SK-N-SH (cell line): ENCODE data around the gene PCCB. TPM values are rescaled to one million over a fixed set of nuclear protein-coding genes. Genes with fewer than 3 reads are reported as not detected.

Experiments
- CTCF ChIA-PET: fragments of 300-600, 350-600 bp; formaldehyde crosslinking; extraction: SDS; loops from one replicate; lab custom pipeline; 2021; lab: Yijun Ruan, JAX
- POLR2A ChIA-PET: fragments of 350-600 bp; sonication (Branson Sonifier 250); formaldehyde crosslinking; extraction: SDS; loops from one replicate; lab custom pipeline; 2020; ENCODE audit warnings: antibody characterized with exemption, inconsistent platforms; lab: Yijun Ruan, JAX
- DNase-seq: peaks from one replicate; pipeline ENCODE4 v3.0.0; 2012
- H2AFZ ChIP-seq: fragments of 200-600 bp; sonication (generic); 2 replicates; pipeline ENCODE4 v1.8.1; 2016; ENCODE audit warnings: antibody characterized with exemption, mild to moderate bottlenecking, low read depth
- H3F3A ChIP-seq: fragments of 200-600 bp; sonication (generic); replicated peaks from 2 replicates; pipeline ENCODE3; 2016; ENCODE audit warnings: antibody characterized with exemption, mild to moderate bottlenecking; ENCODE audit not compliant: insufficient read depth
- H3K27ac ChIP-seq, 2 experiments: fragments of 200-500 bp in 1 of 2; fragments of 200-600 bp in 1 of 2; sonication (Bioruptor generic) in 1 of 2; sonication (generic), shearing (Covaris generic) in 1 of 2; 2 replicates each; pipeline versions ENCODE4 v1.5.1 to v1.6.1; 2014 to 2016; ENCODE audit warnings: low read depth in 2 of 2, inconsistent platforms in 1 of 2, low read length in 1 of 2, mild to moderate bottlenecking in 1 of 2, mixed read lengths in 1 of 2
- H3K27me3 ChIP-seq: fragments of 200-600 bp; sonication (generic), shearing (Covaris generic); 2 replicates; pipeline ENCODE4 v1.6.1; 2016; ENCODE audit warnings: mixed run types; ENCODE audit not compliant: insufficient read depth
- H3K36me3 ChIP-seq, 2 experiments: fragments of 200-500 bp in 1 of 2; fragments of 200-600 bp in 1 of 2; sonication (Bioruptor generic) in 1 of 2; sonication (generic) in 1 of 2; replicated peaks in 1 of 2; 2 replicates each; pipeline versions ENCODE3 to v1.5.1; 2014 to 2016; ENCODE audit warnings: low read length in 1 of 2, mild to moderate bottlenecking in 1 of 2; ENCODE audit not compliant: insufficient read depth in 2 of 2, control insufficient read depth in 1 of 2
- H3K4me1 ChIP-seq, 2 experiments: fragments of 200-500 bp in 1 of 2; fragments of 200-600 bp in 1 of 2; sonication (Bioruptor generic) in 1 of 2; sonication (generic), shearing (Covaris generic) in 1 of 2; 2 replicates each; pipeline versions ENCODE4 v1.5.1 to v1.6.1; 2014 to 2016; ENCODE audit warnings: low read depth in 1 of 2, low read length in 1 of 2, mixed run types in 1 of 2; ENCODE audit not compliant: insufficient read depth in 2 of 2, control insufficient read depth in 1 of 2
- H3K4me2 ChIP-seq: fragments of 200-600 bp; sonication (generic), shearing (Covaris generic); 2 replicates; pipeline ENCODE4 v1.6.1; 2017; ENCODE audit warnings: mixed run types
- H3K4me3 ChIP-seq, 2 experiments: fragments of 200-500 bp in 1 of 2; fragments of 200-600 bp in 1 of 2; sonication (Bioruptor generic) in 1 of 2; sonication (generic), shearing (Covaris generic) in 1 of 2; 2 replicates each; pipeline versions ENCODE4 v1.5.1 to v1.8.1; 2014 to 2016; ENCODE audit warnings: low read depth in 2 of 2, inconsistent platforms in 1 of 2, low read length in 1 of 2, mild to moderate bottlenecking in 1 of 2, mixed read lengths in 1 of 2, moderate library complexity in 1 of 2
- H3K79me2 ChIP-seq: fragments of 200-600 bp; sonication (generic); 2 replicates; pipeline ENCODE4 v1.8.1; 2017; ENCODE audit warnings: mild to moderate bottlenecking; ENCODE audit not compliant: insufficient read depth
- H3K9ac ChIP-seq: fragments of 200-600 bp; sonication (generic); 2 replicates; pipeline ENCODE4 v1.6.1; 2017; ENCODE audit warnings: mixed run types
- H3K9me2 ChIP-seq: fragments of 200-600 bp; sonication (generic); 2 replicates; pipeline ENCODE4 v1.6.1; 2017; ENCODE audit warnings: mixed run types
- H3K9me3 ChIP-seq: fragments of 200-600 bp; sonication (generic); 2 replicates; pipeline ENCODE4 v1.6.1; 2017; ENCODE audit warnings: mixed run types, mild to moderate bottlenecking, moderate library complexity
- H4K20me1 ChIP-seq: fragments of 200-600 bp; sonication (generic); 2 replicates; pipeline ENCODE4 v1.6.1; 2017; ENCODE audit warnings: mild to moderate bottlenecking, mixed run types; ENCODE audit not compliant: insufficient read depth
- CHD2 ChIP-seq: fragments of 150-350 bp; IDR thresholded peaks from 2 replicates; pipeline ENCODE4 v1.6.1; 2018; ENCODE audit warnings: low read length; ENCODE audit not compliant: partially characterized antibody
- CTCF ChIP-seq: fragments of 200-600 bp; sonication (generic); IDR thresholded peaks from 2 replicates; pipeline ENCODE4 v1.6.1; 2017; ENCODE audit warnings: antibody characterized with exemption, mild to moderate bottlenecking, moderate library complexity
- ELF1 ChIP-seq: IDR thresholded peaks from 2 replicates; pipeline ENCODE4 v1.4.0; 2012
- EP300 ChIP-seq, 2 experiments: IDR thresholded peaks; 2 replicates each; pipeline versions ENCODE4 v1.4.0 to v1.6.1; 2012; ENCODE audit warnings: borderline replicate concordance in 1 of 2, low read depth in 1 of 2, low read length in 1 of 2
- FOSL2 ChIP-seq: IDR thresholded peaks from 2 replicates; pipeline ENCODE4 v1.4.0; 2012; ENCODE audit warnings: low read depth, mild to moderate bottlenecking, moderate library complexity, borderline replicate concordance
- GABPA ChIP-seq: IDR thresholded peaks from 2 replicates; pipeline ENCODE4 v1.4.0; 2012; ENCODE audit warnings: low read depth, mild to moderate bottlenecking
- GATA2 ChIP-seq: sonication (generic); formaldehyde crosslinking; IDR thresholded peaks from 2 replicates; pipeline ENCODE4 v1.5.0; 2020; ENCODE audit warnings: mild to moderate bottlenecking, missing genetic modification reagents
- JUND ChIP-seq: IDR thresholded peaks from 2 replicates; pipeline ENCODE4 v1.4.0; 2012
- MEF2A ChIP-seq: IDR thresholded peaks from 2 replicates; pipeline ENCODE4 v1.4.0; 2012; ENCODE audit warnings: low read depth, borderline replicate concordance
- NRF1 ChIP-seq: IDR thresholded peaks from 2 replicates; pipeline ENCODE4 v1.6.1; 2012; ENCODE audit warnings: low read depth, mild to moderate bottlenecking, low read length
- PBX3 ChIP-seq: IDR thresholded peaks from 2 replicates; pipeline ENCODE4; 2012
- POLR2AphosphoS5 ChIP-seq: IDR thresholded peaks from 2 replicates; pipeline ENCODE4 v1.6.1; 2012; ENCODE audit warnings: low read depth, low read length
- SIN3A ChIP-seq: IDR thresholded peaks from 2 replicates; pipeline ENCODE4 v1.6.1; 2012; ENCODE audit warnings: low read depth, mild to moderate bottlenecking, low read length, moderate library complexity, borderline replicate concordance
- SMC3 ChIP-seq: IDR thresholded peaks from 2 replicates; pipeline ENCODE4 v1.6.1; 2012; ENCODE audit warnings: low read depth, low read length, improper control_type of control experiment
- USF1 ChIP-seq: IDR thresholded peaks from 2 replicates; pipeline ENCODE4 v1.4.0; 2012; ENCODE audit warnings: low read depth, borderline replicate concordance
- USF2 ChIP-seq: fragments of 150-350 bp; IDR thresholded peaks from 2 replicates; pipeline ENCODE4 v1.6.1; 2017; ENCODE audit warnings: antibody characterized with exemption, low read length, low read depth, borderline replicate concordance
- WGBS: methylation state at CpG from one replicate; pipeline ENCODE4 v1.1.6; 2017; ENCODE audit warnings: low lambda C conversion rate; 5-methylcytosine and 5-hydroxymethylcytosine counted together
- polyA plus RNA-seq, 3 experiments: library from polyadenylated mRNA; depleted of rRNA; stranded (reverse); fragments of >200 nt; gene quantifications; 2 replicates each; pipeline ENCODE4 v1.2.3, GENCODE V29; 2012

The PCCB gene
- polyA plus RNA-seq, 1 of the 3 experiments (the other 2 are of a cell fraction) = 67.5 TPM

- Histone ChIP-seq H3K9me3 (no peaks in the 10 kb centered on the region), H3K9me2 (no peaks in the 10 kb centered on the region), H3K4me1 (peaks cover 0 to 8% of the 10 kb centered on the region in 2 experiments; a peak in 3 of 4 replicates), H3K4me3 (no peak overlapping the region), H3K27ac (peak overlapping the region in 1 of 2 experiments; percentile 98; a peak in 2 of 4 replicates), H3K4me2 (no peak overlapping the region), H2AFZ (no peak overlapping the region), H3K27me3 (no peaks in the 10 kb centered on the region), H3K36me3 (peaks cover 13 to 35% of the 10 kb centered on the region in 2 experiments)
- no peak for DNase-seq
- WGBS = 89% methylated on average over 3 of the region's 3 CpGs
- ChIA-PET CTCF (interaction anchor here (1.0 to 2.1 kb wide), 6 partner anchors 9 to 401 kb away, joined by 3 to 9 read pairs (median 6); partner anchors contain the start of gene STAG1), POLR2A (interaction anchor here (1.2 kb wide), 1 partner anchor 101 kb away, joined by 3 read pairs; no protein-coding TSS in a partner anchor)
- no peak for TF ChIP-seq GABPA
- no peak for TF ChIP-seq USF2
- TF ChIP-seq MEF2A = no peak
- no peak for TF ChIP-seq EP300 (IDR thresholded peaks at IDR 0.05; ENCODE audit: borderline replicate concordance in 1 of 2, low read depth in 1 of 2, low read length in 1 of 2)
- no peak for TF ChIP-seq FOSL2
- no peak for TF ChIP-seq ELF1
- no peak for TF ChIP-seq USF1
- peak; percentile 47 for TF ChIP-seq CTCF
- no peak for TF ChIP-seq POLR2AphosphoS5
- TF ChIP-seq, all 33 proteins: peak for 1
- H3F3A ChIP-seq = peaks cover 11% of the 10 kb centered on the region
- no peaks in the 10 kb centered on the region for H3K79me2 ChIP-seq
- no peak overlapping the region for H3K9ac ChIP-seq
- no peaks in the 10 kb centered on the region for H4K20me1 ChIP-seq
These were observed 101.8 kb downstream of the PCCB start for GRCh38 chr3:136351905-136352304.

- 98% methylated on average over 2 of the region's 2 CpGs for WGBS
- POLR2A ChIA-PET = no interaction called here
- no peak for DNase-seq
- H2AFZ ChIP-seq = no peak overlapping the region
- no peak overlapping the region for H3K4me3 ChIP-seq
- peaks cover 0 to 8% of the 10 kb centered on the region in 2 experiments; a peak in 3 of 4 replicates for H3K4me1 ChIP-seq
- no peak overlapping the region for H3K27ac ChIP-seq
- H4K20me1 ChIP-seq = no peaks in the 10 kb centered on the region
- H3K9me2 ChIP-seq = no peaks in the 10 kb centered on the region
- H3K27me3 ChIP-seq = no peaks in the 10 kb centered on the region
- no peaks in the 10 kb centered on the region for H3K79me2 ChIP-seq
- CTCF ChIA-PET = interaction anchor here (1.5 kb wide), 1 partner anchor 10 kb away, joined by 3 read pairs; no protein-coding TSS in a partner anchor
- H3K9me3 ChIP-seq = no peaks in the 10 kb centered on the region
- H3K36me3 ChIP-seq = peaks cover 8 to 32% of the 10 kb centered on the region in 2 experiments
- no peak overlapping the region for H3K9ac ChIP-seq
- H3F3A ChIP-seq = peaks cover 16% of the 10 kb centered on the region
- H3K4me2 ChIP-seq = no peak overlapping the region
- TF ChIP-seq SIN3A = no peak
- TF ChIP-seq CTCF = no peak
- TF ChIP-seq JUND = no peak
- no peak for TF ChIP-seq SMC3
- TF ChIP-seq GATA2 (CRISPR knock-in tag) = no peak
- TF ChIP-seq CHD2 = no peak
- TF ChIP-seq NRF1 = no peak
- no peak for TF ChIP-seq PBX3
- no peak for TF ChIP-seq POLR2AphosphoS5
- no peak for TF ChIP-seq ELF1
These were observed 103.3 kb downstream of the PCCB start for GRCh38 chr3:136353461-136353860.
